Upper lobe of left lung (tissue), 4 donors: ENCODE data around the gene UPP1.

Experiments
- CTCF ChIP-seq, 6 experiments: fragments of 450-650 bp in 4 of 6; fragments of 200-600 bp in 2 of 6; sonication (generic) in 2 of 6; IDR thresholded peaks; one replicate each; pipeline ENCODE4 v1.5.1; 2016 to 2019; ENCODE audit warnings: antibody characterized with exemption in 6 of 6
- POLR2A ChIP-seq, 4 donors: fragments of 450-650 bp; IDR thresholded peaks; one replicate each; pipeline ENCODE4 v1.5.1; 2016 to 2017; ENCODE audit warnings: antibody characterized with exemption in 4 of 4, mild to moderate bottlenecking in 2 of 4
- POLR2AphosphoS5 ChIP-seq, 2 donors: sonication (generic); formaldehyde crosslinking; IDR thresholded peaks; one replicate each; pipeline ENCODE4 v1.5.1; 2017; ENCODE audit warnings: antibody characterized with exemption in 2 of 2

- TF ChIP-seq CTCF (IDR thresholded peaks at IDR 0.05) (no peak), POLR2A (IDR thresholded peaks at IDR 0.05) (no peak), POLR2AphosphoS5 (IDR thresholded peaks at IDR 0.05) (peak in 1 of 2 donors; percentile 12)
These were observed 39.2 kb upstream of the UPP1 start for GRCh38 chr7:48049850-48050249.
